ENCODE data around the gene TPK1.

DNA sequence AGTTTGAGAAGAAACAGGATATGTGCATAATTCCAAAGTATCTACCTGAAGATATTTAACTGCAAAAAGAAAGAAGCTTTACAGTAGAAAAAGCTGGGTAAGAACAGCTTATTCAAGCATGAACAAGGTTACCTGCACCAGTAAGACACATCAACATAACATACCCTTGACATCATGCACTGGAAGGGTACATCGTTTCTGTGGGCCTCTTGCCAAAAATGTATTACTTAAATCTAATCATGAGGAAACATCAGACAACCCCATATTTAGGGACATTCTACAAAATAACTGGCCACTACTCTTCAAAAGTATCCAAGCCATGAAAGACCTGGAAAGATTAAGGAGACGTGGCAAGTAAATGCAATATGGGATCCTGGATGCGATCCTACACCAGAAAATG lies 18.9 kb downstream of the TPK1 start:
- TF ChIP-seq, protein P1, sequence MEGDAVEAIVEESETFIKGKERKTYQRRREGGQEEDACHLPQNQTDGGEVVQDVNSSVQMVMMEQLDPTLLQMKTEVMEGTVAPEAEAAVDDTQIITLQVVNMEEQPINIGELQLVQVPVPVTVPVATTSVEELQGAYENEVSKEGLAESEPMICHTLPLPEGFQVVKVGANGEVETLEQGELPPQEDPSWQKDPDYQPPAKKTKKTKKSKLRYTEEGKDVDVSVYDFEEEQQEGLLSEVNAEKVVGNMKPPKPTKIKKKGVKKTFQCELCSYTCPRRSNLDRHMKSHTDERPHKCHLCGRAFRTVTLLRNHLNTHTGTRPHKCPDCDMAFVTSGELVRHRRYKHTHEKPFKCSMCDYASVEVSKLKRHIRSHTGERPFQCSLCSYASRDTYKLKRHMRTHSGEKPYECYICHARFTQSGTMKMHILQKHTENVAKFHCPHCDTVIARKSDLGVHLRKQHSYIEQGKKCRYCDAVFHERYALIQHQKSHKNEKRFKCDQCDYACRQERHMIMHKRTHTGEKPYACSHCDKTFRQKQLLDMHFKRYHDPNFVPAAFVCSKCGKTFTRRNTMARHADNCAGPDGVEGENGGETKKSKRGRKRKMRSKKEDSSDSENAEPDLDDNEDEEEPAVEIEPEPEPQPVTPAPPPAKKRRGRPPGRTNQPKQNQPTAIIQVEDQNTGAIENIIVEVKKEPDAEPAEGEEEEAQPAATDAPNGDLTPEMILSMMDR (IDR thresholded peaks at IDR 0.05): no peak
- TF ChIP-seq EZH2 (IDR thresholded peaks at IDR 0.05) (no peak), EZH2phosphoT487 (IDR thresholded peaks at IDR 0.05) (no peak)

All from neural progenitor cell (in vitro differentiated cells).